ENCODE data around the gene PRR35.
"Not testable (repeated sequence)": the region's sequence is repeated elsewhere in the genome, so short reads cannot be mapped to it uniquely, and the experiment has no call there.

Gene PRR35

DNA sequence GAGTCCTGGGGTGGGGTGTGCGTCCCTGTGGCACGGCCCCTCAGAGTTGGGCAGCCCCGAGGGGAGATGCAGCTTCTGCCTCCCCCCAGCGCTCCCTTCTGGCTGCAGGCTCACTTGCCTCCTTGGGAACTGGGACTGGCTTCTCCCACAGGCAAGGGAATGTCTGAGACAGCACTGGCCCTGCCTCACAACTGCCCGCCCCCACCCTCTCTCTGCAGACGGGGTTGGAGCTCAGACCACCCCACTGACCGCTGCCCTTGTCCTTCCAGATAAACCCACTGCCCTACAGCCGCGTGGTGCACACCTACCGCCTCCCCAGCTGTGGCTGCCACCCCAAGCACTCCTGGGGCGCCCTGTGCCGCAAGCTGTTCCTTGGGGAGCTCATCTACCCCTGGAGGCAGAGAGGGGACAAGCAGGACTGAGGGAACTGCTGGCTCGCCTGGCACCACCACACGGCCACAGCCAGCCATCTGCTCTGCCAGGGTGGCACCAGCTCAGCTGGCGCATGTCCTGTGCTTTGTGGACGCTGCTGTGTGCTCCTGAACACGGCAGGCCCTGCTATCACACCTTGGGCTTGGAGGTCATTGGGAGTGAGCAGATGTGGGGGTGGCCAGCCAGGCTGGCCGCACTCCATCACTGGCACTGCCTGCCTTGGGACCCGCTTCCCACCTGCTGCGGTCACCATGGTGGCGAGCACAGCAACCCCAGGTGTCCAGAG is 22.6 kb downstream of the PRR35 start:
- no peak for FAIRE-seq

DNA sequence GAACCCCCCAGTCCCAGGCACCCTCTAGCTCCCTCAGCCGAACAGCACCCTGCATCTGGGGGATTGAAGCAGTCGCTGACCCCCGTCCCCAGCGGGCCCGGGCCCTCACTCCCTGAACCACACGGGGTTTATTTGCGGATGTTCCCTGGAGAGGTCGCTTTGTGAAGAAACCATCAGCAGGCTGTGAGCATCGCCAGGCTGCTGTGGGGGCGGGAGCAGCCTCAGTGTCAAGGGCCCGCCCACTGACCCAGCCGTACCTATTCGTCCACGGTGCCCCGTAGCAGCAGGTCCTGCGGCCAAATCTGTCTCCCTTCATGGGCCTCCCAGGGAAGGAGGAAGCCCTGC is 23.2 kb downstream of the PRR35 start:
- FAIRE-seq: no peak

DNA sequence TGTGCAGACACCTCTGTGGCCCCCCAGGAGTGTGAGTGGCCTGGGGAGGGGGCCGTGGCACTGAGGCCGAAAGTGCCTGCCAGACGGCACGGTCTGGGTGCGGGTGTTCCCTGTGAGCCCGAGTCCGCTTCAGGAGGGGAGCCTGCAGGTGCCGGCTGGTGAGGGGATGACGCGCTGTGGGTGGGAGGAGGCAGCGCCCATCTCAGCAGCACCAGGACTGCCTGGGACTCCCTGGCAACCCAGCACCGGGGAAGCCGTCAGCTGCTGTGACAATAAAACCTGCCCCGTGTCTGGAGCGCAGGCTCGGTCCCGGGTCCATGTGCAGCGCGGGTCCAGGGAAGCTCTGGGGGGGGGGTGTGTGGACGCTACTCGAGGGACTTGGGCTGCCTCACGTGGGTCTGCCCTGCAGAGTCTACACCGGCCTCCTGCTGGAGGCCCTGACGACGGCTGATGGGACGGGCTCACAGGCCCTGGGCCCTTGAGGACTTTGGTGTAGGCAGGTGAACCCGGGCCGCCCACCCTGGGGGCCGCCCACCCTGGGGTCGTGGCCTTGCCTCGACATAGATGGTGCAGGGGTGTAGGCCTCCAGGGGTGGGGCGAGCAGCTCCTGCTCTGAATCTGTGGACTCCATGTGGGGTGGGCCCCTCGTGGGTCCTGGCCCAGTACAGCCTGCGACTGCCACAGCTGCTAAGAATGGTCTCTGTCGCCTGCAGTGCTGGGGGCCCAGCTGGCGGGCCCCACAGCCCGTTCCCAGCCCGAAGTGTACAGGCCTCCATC is 23.8 kb downstream of the PRR35 start:
- FAIRE-seq: no peak

DNA sequence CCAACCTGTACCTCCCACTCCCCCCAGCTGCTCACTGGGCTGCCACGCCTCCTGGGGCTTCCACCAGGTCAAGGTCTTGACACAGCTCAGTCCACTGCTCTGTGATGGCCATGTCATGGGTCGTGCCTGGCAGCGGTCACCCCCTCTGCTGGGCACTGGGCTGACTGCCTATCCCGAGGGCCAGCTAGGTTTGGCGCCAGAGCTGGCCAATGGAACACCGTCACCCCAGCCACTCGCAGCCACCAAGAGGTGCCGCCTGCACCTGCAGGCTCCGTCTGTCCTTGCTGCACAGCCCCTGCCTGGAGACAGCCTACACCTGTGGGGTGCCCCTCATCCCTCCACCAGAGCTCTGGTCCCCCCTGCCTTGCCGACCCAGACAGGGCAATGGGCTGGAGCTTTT is 25.2 kb downstream of the PRR35 start:
- no peak for FAIRE-seq

DNA sequence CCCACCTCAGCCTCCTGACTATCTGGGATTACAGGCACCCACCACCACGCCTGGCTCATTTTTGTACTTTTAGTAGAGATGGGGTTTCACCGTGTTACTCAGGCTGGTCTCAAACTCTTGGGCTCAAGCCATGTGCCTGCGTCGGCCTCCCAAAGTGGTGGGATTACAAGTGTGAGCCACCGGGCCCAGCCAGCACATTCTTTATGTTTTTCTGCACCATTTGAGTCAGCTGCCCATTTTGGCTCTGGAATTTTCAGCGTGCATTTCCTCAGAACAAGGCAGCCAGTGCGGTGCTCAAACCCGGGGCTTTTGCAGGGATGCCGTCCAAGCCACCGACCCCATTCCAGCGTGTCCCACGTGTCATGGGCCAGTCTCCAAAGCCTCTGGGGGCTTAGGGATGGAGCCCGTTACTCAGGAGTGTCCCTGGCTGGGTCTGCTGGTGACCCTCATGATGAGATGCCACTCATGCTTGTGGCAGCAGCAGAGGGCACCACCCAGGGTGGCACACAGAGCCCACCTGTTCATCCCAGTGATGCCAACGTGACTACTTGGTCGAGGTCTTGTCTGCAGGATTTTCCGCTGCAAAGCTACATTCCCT is 26.0 kb downstream of the PRR35 start:
- FAIRE-seq: no peak

DNA sequence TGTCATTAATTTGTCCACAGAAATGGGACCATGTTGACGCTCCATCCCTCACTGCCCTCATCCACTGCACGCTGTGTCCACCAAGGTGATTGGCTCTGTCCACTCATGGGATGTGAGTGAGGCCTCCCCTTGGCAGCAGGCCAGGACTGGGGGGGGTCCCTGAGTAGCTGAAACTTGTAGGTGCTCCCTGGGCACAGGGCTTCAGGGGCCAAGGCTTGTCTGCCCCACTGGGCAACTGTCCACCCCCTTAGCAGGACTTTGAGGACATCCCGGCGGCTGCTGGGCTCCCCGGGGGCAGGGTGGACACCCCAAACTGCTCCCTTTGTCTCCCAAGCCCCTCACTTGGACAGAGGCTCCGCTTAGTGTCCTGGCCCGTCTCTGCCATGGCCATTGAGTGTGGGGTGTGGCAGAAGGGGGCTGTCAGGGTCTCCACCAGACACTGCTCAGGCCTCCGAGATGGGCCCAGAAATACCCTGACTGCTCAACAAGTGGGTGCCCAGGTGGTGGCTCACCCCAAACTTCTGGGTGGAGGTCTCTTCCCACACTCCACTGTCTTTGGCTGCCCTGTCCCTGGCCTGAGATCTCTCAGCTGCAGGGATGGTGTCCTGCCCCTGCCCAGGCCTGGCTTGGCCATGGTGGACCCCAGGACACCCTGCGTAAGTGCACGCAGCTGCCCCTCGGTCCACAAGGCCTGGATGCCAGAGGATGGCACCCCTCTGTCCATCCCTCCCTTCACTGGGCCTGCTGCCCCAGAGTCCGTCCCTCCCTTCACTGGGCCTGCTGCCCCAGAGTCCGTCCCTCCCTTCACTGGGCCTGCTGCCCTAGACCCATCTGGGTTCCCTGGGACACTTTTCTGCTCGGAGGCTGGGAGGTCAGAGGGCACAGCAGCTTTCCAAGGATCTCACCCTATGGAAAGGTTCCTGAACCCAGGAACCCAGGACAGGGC is 26.7 kb downstream of the PRR35 start:
- no peak for FAIRE-seq

DNA sequence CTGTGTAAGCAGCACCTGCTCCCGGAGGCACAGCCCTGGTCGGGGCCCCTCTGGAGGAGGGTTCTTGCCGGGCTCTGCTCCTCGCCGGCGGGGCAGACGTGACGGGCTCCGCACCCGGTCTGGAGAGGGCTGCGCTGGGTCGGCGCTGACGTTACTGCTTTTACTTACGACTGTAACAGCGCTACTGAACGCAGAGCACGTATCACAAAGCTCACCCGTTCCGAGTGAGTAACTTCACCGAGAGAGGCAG is 28.4 kb downstream of the PRR35 start:
- no peak for FAIRE-seq

DNA sequence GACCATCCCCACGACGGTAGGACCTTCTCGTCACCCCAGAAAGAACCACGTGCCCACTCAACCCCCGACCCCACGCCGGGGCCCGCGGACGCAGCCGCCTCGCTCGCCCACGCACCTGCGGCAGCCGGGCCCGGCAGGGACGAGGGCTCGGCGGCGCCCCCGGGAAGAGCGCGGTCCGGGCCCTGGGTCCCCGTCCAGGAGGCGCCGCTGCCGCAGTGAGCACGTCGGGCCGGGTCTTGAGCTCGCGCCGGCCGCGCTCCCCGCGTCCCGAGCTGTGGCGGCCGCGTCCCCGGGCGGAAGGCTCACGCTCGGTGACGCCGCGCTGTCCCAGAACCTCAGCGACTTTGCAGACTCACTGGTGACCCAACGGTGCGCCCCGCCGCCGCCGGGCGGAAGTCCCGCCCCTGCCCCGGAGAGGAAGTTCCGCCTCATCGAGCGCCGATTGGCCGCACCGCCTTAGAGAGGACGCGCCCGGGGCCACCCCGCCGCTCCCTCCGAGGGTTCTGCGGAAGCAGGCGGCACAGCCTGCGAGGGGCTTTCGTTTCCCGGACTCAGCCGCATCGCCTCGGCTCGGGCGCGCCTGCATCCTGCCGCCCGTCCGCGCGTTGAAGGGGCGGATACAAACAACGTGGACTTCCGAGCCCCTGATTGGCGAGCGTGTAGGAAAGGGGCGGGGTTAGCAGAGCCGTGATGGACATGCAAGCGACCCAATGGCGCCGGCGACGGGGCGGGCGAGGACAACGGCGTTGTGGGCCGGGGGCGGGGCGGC is 28.9 kb downstream of the PRR35 start:
- no peak for FAIRE-seq

DNA sequence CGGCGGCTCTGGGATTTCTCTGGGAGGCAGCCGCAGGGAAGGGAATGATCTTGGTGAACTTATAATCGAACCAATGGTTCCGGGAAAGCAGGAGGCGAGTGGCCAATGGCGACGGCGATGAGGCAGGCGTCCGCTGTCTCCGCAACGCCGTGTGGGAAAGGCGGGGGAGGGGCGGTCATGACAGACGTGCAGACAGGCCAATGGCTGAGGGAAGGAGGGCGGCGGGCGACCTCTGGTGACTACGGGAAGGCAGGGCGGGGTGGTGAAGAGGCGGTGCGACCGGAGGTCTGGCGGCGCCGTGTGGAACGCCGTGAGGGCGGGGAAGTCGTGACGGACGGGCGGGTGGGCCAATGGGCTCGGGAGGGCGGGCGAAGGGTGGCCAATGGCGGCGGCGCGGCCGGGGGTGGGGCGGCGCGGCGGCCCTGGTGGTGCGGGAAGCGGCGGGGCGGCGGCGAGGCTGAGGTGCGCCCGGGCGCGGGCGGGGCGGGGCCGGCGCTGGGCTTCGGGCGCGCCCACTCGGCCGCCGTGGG is 29.5 kb downstream of the PRR35 start, which contains the start of gene RAB40C:
TSS of gene RAB40C (plus strand) at position 409 of the 530 bp plus-strand sequence. CDS start 226 bp downstream, outside the sequence.
- FAIRE-seq: no peak

DNA sequence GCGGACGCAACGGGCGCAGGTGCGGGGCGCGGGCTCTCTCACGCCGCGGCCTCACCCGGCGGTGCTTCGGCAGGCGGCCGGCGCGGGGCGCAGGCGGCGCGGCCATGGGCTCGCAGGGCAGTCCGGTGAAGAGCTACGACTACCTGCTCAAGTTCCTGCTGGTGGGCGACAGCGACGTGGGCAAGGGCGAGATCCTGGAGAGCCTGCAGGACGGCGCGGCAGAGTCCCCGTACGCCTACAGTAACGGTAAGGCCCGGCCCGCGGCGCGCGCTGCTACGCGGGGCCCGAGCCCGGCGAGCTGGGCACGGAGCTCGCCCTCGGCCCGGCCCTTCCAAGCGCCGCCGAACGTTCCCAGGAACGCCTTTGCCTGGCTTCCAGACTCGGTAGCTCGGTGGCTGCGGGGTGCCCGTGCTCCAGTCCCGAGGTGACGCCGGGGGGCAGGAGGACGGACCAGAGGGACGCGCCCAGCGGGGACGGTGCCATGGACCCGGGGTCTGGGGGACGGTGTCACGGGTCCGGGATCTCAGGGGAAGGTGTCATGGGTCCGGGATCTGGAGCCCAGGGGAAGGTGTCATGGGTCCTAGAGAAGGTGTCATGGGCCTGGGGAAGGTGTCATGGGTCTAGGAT is 30.1 kb downstream of the PRR35 start:
- FAIRE-seq: no peak

DNA sequence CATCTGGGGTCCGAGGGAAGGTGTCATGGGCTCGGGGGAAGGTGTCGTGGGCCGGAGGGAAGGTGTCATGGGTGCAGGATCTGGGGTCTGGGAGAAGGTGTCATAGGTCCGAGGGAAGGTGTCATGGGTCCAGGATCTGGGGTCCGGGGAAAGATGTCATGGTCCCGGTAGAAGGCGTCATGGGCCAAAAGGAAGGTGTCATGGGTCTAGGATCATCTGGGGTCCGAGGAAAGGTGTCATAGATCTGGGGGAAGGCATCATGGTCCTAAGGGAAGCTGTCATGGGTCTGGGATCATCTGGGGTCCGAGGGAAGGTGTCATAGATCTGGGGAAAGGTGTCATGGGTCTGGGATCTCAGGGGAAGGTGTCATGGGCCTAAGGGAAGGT is 30.6 kb downstream of the PRR35 start:
- no peak for FAIRE-seq

DNA sequence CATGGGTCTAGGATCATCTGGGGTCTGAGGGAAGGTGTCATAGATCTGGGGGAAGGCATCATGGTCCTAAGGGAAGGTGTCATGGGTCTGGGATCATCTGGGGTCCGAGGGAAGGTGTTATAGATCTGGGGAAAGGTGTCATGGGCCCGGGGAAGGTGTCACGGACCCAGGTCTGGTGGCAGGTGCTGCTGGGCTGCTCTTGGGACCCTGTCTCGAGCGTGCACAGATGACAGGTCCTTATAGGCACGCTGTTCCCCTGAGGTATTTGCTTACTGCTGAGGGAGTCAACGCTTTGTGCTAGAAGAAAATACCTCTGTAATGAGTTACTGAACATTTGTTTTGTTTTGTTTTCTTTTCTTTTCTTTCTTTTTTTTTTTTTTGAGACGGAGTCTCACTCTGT is 31.0 kb downstream of the PRR35 start:
- FAIRE-seq: no peak

DNA sequence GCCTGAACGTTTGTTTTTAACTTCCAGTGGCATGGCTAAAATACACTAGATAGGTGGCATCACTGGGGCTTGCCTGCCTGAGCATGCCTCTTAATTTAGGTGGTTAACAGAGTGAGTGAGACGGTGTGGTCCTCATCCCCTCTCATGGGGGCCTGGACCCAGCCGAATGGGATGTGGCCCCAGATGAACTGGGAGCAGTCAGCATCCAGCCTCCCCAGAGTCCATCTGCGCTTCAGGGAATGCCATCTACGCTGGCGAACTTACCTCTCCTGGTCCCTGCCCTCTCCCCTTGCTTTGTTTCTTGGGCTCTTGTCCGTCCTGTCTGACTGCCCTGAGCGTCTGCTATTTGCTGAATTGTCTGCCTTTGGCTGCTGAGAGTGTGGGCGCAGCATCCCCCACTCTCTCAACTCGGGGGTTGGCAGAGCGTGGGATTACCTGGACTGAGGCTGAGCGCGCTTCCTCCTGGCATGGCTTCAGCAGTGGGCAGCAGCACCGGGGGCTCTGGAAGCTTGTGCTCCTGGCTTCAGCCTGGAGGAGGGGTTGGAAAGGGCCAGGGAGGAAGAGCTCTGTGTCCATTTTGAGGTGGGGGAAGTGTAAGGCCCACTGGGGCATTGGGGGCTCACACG is 31.8 kb downstream of the PRR35 start:
- FAIRE-seq: no peak

DNA sequence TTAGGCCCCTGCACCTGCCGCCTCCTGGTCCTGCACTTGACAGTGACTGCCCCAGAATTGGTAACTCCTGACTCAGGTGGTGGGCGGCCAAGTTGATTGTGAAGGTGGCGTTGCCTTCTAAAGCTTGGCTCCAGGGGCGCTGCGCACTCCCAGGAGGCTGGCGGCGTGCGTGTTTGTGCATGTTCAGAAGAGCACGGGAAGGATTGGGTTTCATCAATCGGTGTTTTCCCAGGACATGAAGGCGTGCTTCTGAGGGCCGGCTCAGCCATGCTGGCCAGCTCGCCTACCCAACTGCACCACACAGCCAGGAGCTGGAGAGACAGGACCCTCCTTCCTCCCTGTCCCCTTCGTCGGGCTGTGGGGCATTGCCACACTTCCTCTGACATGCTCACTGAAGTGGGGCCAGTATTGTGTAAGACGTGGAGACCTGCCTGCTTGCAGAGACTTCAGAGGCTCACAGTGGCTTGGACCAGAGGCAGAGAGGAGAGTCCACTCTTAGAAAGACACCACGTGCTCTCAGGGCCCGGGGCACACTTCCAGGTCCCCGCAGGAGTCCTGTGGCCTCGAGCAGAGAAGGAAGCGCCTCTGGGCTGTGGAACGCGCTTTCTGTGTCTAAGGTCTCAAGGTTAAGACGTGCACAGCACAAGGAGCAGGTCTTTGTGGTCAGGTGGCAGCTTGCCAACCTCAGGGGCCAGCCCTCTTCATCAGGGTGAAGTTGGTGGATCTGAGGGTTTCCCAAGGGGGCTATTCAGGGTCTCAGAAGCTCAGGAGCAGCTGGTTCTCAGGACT is 32.5 kb downstream of the PRR35 start:
- FAIRE-seq: no peak

DNA sequence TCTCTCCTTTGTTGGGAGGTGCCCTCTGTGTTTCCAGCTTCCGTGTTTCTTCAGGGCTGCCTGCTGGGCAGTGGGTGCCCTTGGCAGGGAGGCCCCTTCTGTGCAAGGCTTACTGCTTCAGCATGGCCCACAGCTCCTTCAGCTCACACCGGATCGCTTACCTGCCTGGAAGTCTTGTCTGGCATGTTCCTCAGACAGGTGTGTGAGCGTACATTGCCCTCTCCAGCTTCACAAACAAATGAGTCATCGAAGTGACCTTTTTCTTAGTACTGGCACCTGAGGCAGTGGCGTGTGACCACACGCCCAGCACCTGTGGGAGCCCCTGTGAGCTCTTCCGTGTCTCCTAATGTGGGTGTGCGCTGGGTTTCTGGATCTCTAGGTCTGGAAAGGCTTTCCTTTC is 33.2 kb downstream of the PRR35 start:
- FAIRE-seq: no peak

DNA sequence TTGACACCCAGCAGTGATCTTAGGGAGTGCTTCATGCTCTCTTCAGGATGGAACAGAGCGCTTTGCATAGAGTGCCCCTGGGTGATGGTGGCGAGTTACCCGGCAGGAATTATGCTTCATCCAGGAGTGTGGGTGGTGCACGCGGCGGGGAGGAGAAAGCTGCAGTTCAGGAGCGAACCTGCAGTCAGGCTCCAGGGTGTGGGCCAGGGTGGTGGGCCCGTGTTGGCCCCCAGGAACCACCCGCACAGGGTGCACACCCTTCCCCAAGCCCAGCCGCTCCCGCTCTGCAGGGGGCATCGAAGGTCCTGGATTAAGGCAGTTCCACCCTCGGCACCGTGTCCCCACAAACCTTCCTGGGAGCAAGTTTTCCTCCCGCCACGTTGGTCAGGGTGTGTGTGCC is 33.6 kb downstream of the PRR35 start:
- FAIRE-seq: no peak

DNA sequence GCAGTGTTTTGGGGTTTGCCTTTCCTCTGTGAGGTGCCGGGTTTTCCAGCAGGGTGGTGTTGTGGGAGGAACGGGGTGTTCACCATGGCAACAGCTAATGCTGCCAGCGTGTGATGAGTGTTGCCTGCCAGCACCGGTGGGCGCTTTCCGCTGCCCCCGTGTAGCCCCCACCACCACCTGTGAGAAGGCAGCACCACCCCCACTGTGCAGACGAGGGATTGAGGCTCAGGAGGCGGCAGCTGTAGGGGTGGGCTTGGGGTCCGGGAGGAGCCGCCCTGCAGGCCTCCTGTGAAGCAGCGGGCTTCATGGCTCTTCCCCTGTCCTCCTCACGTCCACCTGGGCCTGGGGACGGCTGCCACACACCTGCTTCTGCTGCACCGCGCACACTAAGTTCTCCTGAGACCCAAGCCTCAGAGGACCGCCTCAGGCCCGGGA is 34.9 kb downstream of the PRR35 start:
- no peak for FAIRE-seq

DNA sequence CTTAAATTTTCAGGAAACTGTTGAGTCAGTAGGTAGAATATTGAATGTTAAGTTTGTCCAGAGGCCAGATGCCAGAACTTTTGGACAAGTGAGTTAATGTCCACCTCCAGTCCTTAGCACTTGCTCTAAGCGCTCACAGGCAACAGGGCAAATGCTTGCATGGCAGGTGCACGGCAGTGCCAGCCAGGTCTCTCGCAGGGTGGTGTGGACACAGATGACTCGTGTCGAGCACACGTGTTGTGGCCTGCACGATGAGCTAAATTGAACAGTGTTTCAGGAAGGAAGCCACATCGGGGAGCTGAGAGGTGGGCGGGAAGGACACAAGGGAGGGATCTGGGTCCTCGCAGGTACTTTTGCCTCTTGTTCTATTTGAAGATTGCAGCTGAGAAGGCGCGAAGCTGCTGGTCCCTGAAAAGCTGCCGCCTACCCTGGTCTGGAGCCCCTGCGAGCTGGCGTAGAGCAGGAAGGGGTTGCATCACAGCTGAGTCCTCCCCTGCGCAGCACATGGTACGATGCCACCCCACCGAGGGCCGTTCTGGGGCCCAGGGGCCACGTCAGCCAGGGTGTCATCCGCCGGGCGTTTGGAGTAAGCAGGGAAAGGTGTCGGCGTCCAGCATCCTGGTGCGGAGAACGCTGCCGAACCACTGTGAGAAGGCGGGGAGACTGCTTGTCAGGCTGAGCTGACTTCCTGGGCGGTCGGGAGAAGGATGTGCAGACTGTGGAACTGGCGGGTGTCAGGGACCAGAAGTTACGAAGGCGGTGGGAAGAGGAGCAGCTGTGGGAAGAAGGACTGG is 35.9 kb downstream of the PRR35 start:
- FAIRE-seq: no peak

DNA sequence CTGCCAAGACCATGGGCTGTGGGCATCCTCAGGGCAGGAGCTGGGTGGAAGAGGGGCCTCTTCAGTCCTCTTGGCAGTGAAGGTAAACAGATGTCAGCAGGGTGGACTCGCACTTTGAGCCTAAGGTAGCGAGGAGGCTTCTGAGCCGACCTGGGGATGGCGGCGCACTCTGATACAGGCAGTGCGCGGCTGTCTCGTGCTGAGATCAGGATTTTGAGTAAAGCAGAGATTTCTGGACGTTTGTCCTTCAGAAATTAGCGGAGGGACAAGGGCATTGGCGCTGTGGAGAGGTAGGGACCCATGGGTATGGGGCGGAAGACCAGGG is 36.5 kb downstream of the PRR35 start:
- FAIRE-seq: no peak

DNA sequence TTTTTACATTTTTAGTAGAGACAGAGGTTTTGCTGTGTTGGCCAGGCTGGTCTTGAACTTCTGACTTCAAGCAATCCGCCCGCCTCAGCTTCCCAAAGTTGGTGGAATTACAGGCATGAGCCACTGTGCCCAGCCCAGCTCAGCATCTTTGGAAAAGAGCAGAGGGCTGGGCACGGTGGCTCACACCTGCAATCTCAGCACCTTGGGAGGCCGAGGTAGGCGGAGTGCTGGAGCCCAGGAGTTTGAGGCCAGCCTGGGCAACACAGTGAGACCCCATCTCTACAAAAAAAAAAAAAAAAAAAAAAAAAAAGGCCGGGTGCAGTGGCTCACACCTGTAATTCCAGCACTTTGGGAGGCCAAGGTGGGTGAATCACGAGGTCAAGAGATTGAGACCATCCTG is 37.5 kb downstream of the PRR35 start:
- not testable (repeated sequence) for FAIRE-seq
